ENCODE measurements around the gene PCDHA7. TPM values are rescaled to one million over a fixed set of nuclear protein-coding genes. Genes with fewer than 3 reads are reported as not detected.
A peak's percentile ranks its signal among the peaks of the same experiment; 100 is the strongest.

Gene PCDHA7
- total RNA-seq, 1 donor from 2014 or later = not detected

- DNase-seq (ENCODE audit: low read depth) = no peak
- H3K4me3 ChIP-seq (ENCODE audit: low read depth, low read length) = no peak overlapping the region
- no peak for TF ChIP-seq CTCF (conservative IDR thresholded peaks at IDR 0.05; ENCODE audit: low read depth, low read length)
Measured at GRCh38 chr5:140857177-140857986, 23.3 kb downstream of the PCDHA7 start.

- no peak overlapping the region for H3K4me3 ChIP-seq (ENCODE audit: low read depth, low read length)
- no peak for DNase-seq (ENCODE audit: low read depth)
- no peak for TF ChIP-seq CTCF (conservative IDR thresholded peaks at IDR 0.05; ENCODE audit: low read depth, low read length)
Measured at GRCh38 chr5:140857987-140858240, 23.8 kb downstream of the PCDHA7 start.

- no peak for TF ChIP-seq CTCF (conservative IDR thresholded peaks at IDR 0.05; ENCODE audit: low read depth, low read length)
- no peak for DNase-seq (ENCODE audit: low read depth)
- no peak overlapping the region for H3K4me3 ChIP-seq (ENCODE audit: low read depth, low read length)
Measured at GRCh38 chr5:140862441-140863295, 28.6 kb downstream of the PCDHA7 start.

- DNase-seq (ENCODE audit: low read depth) = no peak
- peak within 1 kb of the TSS; percentile 45 for H3K4me3 ChIP-seq (ENCODE audit: low read depth, low read length)
- TF ChIP-seq CTCF (conservative IDR thresholded peaks at IDR 0.05; ENCODE audit: low read depth, low read length) = peak; percentile 37
Measured at GRCh38 chr5:140868721-140869554, 34.9 kb downstream of the PCDHA7 start, which contains the start of gene PCDHA11. Gene PCDHA11, plus strand, starts transcription at chr5:140868957. Its CDS starts 147 bp downstream, at chr5:140869104.

GRCh38 chr5:140869555-140869886, 35.5 kb downstream of the PCDHA7 start:
- DNase-seq (ENCODE audit: low read depth) = no peak
- peak overlapping the region; percentile 45 for H3K4me3 ChIP-seq (ENCODE audit: low read depth, low read length)
- peak; percentile 41 for TF ChIP-seq CTCF (conservative IDR thresholded peaks at IDR 0.05; ENCODE audit: low read depth, low read length)

- no peak for TF ChIP-seq CTCF (conservative IDR thresholded peaks at IDR 0.05; ENCODE audit: low read depth, low read length)
- DNase-seq (ENCODE audit: low read depth) = no peak
- H3K4me3 ChIP-seq (ENCODE audit: low read depth, low read length) = no peak overlapping the region
Measured at GRCh38 chr5:140870221-140871201, 36.4 kb downstream of the PCDHA7 start.

Data from epithelial cell of proximal tubule (primary cell).